GM19035 (cell line): ENCODE results near the gene EFCC1.

Experiments used
- ATAC-seq: cut with Tn5 transposase; IDR thresholded peaks from one replicate; pipeline ENCODE4 v1.9.1; 2021; ENCODE audit not compliant: unreplicated experiment

Gene EFCC1

DNA sequence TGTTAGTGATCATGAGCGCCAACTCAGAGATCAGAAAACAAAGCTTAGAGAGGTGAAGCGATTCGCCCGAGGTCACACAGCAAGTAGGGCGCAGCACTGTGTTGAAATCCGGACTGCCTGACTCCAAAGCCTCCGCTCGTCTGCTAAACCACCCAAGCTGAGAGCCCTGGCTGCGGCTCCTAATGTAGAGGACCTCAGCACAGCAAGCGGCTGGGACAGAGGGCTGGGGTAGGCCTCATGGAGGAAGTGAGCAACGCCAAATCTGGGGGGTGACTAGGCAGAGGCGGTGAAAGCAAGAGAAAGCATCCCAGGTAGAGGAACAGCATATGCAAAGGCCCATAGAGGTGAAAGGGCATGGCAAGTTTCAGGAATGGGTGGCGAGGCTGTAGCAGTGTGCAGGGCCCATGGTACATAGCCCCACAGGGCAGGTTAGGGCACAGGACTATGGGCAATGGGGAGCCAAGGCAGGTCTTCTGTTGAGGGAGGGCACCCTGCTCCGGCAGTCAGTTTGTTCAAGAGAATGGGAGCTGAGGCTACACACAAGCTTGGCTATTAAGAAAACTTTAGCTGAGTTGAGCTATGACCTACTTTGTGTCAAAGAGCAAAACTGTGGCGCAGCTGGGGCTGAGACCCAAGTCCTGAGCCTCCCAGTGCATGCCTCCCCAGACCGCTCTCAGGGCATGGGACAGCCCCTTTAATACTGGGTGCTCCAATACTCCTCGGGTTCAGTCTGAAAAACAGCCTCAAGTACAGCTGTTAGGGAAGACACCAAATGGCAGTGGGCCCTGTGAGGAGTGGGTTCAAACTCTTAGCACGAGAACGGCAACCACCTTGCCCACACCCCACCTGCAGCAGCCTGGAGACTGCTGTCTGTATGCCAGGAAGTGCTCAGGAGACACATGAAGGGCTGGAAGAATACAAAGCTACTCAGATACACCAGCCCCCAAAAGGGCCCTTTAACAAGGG lies 6.2 kb upstream of the EFCC1 start:
- no peak for ATAC-seq

DNA sequence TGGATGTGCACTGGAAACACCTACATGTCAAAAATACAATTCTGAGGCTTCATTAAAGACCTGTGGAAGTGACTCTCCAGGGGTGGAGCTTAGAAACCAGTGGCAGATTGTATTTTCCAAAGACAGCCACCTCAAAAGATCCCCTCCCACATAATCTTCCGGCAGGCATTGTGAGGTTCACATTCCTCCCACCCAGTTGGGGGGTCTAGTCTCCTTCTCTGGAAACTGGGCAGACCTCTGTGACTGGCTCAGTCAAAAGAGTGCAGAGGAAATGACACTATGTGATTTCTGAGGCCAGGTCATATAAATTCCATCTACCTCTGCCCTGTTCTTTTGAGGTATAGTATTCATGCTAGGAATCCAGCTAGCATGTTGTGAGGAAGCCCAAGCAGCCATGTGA lies 5.4 kb upstream of the EFCC1 start:
- ATAC-seq, result no peak

DNA sequence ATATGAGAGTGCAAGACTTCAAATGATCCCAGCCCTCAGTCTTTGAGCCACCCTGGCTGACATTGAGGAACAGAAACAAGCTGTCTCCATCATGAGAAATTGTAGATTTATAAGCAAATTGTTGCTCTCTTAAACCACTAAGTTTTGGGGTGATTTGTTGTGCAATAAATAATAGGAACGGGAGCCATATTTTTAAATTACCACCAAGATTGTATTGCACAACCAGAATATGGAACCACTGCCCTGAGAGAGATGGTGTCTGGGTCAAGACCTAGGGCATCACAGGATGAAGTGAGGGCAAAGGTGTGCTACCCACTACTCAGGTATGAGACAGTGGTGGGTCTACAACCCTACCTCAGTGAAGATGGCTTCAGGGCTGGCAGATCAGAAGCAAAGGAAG lies 4.9 kb upstream of the EFCC1 start:
- no peak for ATAC-seq

DNA sequence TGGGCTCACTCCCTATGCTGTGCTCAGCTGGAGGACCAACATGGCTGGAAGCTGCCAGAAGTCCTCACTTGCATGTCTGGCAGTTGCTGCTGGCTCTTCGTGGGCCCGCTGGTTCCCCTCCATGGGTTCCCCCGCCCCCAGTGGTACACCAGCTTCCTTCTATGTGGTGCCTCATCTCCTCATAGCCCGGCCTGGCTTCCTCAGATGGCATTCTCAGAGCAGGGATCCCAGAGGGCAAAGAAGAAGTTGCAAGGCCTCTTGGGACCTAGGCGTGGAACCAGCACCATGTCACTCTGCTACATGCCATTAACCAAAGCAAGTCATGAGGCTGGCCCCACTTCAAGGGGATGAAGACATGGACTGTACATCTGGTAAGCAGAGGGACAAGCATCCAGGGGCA lies 4.4 kb upstream of the EFCC1 start:
- ATAC-seq, result no peak

GRCh38 chr3:128997486-128998133 lies 3.5 kb upstream of the EFCC1 start:
- no peak for ATAC-seq

DNA sequence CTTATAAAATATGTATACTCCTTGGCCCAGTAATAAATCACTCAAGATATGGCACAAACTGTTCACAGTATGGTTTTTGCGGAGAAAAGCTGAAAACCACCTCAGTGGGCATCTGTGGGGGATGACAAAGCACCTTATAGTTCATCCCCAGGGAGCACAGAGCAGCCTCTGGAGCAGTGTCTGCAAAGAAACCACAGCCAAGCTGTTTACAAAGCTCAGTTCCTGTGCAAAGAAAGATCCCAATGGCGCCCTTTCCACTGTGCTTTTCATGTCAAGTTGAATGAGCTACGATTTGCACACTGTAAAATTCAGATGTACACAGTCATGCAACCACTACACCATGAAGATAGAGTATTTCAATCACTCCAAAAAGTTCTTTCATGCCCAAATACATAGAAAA lies 2.5 kb upstream of the EFCC1 start:
- ATAC-seq, result no peak

DNA sequence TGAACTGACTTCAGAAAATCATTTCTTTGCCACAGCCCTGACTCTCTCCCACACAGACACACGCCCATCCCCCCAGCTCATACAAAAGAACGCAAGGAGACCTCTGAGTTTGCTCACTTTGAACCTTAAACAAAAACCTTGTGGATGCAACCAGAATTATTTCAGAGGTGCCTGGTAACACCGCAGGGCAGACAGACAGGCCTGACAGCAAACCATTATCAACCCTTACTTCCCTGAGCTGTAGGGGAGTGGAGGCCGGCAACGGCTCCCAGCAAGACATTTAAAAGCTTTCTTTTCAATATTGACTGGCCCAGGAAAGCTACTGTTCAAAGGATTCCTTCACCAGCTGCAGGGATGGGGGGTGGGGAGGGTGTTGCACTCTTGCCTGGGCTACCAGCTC lies 2.0 kb upstream of the EFCC1 start:
- no peak for ATAC-seq

GRCh38 chr3:129000742-129001100 lies 383 bp upstream of the EFCC1 start:
- no peak for ATAC-seq

- ATAC-seq, result no peak
Observed at GRCh38 chr3:129001806-129002572, 885 bp downstream of the EFCC1 start.

- ATAC-seq, result no peak
Observed at GRCh38 chr3:129002573-129003569, 1.8 kb downstream of the EFCC1 start.

- no peak for ATAC-seq
Observed at GRCh38 chr3:129003578-129004112, 2.5 kb downstream of the EFCC1 start.

DNA sequence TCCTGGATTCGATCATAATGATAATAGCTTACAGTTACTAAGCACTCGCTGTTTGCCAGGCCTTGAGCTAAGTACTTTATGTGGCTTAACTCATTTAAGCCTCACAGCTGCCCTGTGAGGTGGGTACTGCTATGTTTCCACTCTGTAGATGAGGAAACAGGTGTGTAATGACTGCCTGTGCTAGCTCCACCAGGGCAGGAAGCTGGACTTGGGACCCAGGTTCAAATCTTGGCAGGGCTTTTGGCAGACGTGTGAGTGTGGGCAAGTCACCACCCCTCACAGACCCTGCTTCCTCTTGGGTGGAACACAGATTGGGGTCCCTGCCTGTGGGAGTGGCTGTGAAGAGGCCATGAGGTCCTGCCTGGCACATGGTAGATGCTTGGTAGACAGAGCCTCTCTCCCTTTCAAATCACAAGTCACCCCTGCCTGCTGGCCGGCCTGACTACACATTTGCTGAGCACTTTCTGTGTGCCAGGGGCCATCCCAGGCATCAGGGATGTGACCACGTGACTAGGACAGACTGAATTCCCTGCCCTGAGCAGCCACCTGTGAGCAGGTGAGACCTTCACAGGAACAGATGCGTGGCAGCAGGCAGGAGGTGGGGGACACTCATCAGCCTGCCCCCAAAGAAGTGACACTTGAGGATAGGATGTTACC lies 3.7 kb downstream of the EFCC1 start:
- no peak for ATAC-seq

- ATAC-seq, result no peak
Observed at GRCh38 chr3:129005526-129006303, 4.6 kb downstream of the EFCC1 start.

GRCh38 chr3:129006864-129007263 lies 5.8 kb downstream of the EFCC1 start:
- no peak for ATAC-seq

GRCh38 chr3:129007792-129008191 lies 6.7 kb downstream of the EFCC1 start:
- no peak for ATAC-seq

- no peak for ATAC-seq
Observed at GRCh38 chr3:129009266-129009665, 8.2 kb downstream of the EFCC1 start.

- no peak for ATAC-seq
Observed at GRCh38 chr3:129010310-129010956, 9.3 kb downstream of the EFCC1 start.

- no peak for ATAC-seq
Observed at GRCh38 chr3:129013491-129013891, 12.4 kb downstream of the EFCC1 start.
